BE2C (cell line): ENCODE results near the gene POLR1A.

Source experiments
- DNase-seq: peaks from one replicate; pipeline ENCODE4 v3.0.0-alpha.2; 2020
- H3K27me3 ChIP-seq: fragments of 250-450 bp; sonication (Bioruptor Pico); 2 replicates; pipeline ENCODE4 v1.5.1; 2020; ENCODE audit warnings: mild to moderate bottlenecking
- H3K36me3 ChIP-seq: fragments of 250-450 bp; sonication (Bioruptor Pico); 2 replicates; pipeline ENCODE4 v1.5.1; 2020; ENCODE audit warnings: mild to moderate bottlenecking
- H3K4me1 ChIP-seq: fragments of 250-450 bp; sonication (Bioruptor Pico); 2 replicates; pipeline ENCODE4 v1.5.1; 2020
- H3K4me3 ChIP-seq: 2 replicates; pipeline ENCODE4 v1.5.1; 2011; ENCODE audit warnings: low read depth, low read length
- H3K9me3 ChIP-seq: fragments of 250-450 bp; sonication (Bioruptor Pico); 2 replicates; pipeline ENCODE4 v1.5.1; 2020
- TF ChIP-seq, protein P1 (sequence below): IDR thresholded peaks from 2 replicates; pipeline ENCODE4 v1.5.1; 2012; ENCODE audit warnings: mild to moderate bottlenecking, low read depth, low read length

The POLR1A gene

DNA sequence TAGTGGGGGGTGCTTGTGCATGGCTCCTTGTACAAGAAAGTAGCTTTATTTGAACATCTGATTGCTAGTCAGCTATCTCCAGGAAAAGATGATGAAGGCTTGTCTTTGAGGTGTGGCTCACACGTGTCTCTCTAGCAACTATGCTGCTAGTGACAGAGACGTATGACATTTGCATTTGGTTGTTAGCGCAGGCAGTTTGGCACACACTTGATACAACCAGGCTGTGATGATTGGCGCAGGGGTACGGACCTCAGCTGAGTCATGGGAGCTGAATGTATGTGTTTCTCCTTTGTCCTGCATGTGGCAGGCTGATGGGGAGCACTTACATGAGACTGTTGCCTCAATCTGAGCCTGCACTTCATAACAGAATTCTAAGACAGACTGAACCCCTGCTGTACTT, 30.0 kb upstream of the POLR1A start:
- Histone ChIP-seq H3K9me3 (no peaks in the 10 kb centered on the region), H3K4me3 (no peak overlapping the region), H3K27me3 (no peaks in the 10 kb centered on the region), H3K4me1 (no peaks in the 10 kb centered on the region), H3K36me3 (peaks cover 74% of the 10 kb centered on the region)
- TF ChIP-seq, protein P1, sequence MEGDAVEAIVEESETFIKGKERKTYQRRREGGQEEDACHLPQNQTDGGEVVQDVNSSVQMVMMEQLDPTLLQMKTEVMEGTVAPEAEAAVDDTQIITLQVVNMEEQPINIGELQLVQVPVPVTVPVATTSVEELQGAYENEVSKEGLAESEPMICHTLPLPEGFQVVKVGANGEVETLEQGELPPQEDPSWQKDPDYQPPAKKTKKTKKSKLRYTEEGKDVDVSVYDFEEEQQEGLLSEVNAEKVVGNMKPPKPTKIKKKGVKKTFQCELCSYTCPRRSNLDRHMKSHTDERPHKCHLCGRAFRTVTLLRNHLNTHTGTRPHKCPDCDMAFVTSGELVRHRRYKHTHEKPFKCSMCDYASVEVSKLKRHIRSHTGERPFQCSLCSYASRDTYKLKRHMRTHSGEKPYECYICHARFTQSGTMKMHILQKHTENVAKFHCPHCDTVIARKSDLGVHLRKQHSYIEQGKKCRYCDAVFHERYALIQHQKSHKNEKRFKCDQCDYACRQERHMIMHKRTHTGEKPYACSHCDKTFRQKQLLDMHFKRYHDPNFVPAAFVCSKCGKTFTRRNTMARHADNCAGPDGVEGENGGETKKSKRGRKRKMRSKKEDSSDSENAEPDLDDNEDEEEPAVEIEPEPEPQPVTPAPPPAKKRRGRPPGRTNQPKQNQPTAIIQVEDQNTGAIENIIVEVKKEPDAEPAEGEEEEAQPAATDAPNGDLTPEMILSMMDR, result no peak
- no peak for DNase-seq

DNA sequence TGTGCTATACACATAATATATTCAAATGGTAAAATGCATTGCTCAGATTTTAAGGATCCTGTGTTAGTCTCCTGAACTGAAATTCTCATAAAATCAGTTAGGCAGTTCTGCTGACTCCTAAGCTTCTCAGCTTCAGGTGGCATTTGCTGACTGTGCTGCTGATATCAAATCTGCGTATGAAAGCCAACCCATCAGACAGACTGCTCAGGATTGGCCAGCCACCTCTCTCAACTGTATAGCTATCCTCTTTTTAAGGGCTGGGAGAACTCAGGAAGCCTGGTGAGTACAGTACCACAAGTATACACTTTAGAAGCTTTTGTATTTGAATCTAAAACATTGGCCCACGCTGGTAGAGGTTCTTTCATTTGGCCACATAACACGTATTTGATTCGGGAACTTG, 29.0 kb upstream of the POLR1A start:
- no peak for DNase-seq
- Histone ChIP-seq H3K9me3 (no peaks in the 10 kb centered on the region), H3K27me3 (no peaks in the 10 kb centered on the region), H3K4me1 (no peaks in the 10 kb centered on the region), H3K36me3 (peaks cover 74% of the 10 kb centered on the region), H3K4me3 (no peak overlapping the region)
- TF ChIP-seq, protein P1, result no peak

DNA sequence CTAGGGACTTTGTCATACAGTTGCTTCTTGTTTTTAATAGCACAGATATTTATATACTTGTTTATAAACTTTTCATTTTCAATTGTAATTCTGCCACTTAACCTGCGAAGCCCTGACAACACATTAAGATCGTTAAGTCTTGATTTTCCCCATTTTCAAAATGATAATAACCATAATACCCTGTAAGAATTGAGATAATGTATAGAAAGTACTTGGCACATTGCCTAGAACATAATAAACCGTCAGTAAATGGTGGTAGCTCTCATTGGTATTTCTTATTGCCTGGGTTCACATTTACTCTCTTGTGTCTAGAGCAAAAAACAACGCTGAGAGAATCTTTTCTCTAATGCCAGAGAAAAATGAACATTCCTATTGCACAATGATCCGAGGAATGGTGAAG, 19.0 kb upstream of the POLR1A start:
- TF ChIP-seq, protein P1, result no peak
- peaks cover 62% of the 10 kb centered on the region for H3K36me3 ChIP-seq
- H3K27me3 ChIP-seq, result no peaks in the 10 kb centered on the region
- no peak for DNase-seq
- H3K4me1 ChIP-seq, result no peaks in the 10 kb centered on the region
- no peak overlapping the region for H3K4me3 ChIP-seq
- no peaks in the 10 kb centered on the region for H3K9me3 ChIP-seq

DNA sequence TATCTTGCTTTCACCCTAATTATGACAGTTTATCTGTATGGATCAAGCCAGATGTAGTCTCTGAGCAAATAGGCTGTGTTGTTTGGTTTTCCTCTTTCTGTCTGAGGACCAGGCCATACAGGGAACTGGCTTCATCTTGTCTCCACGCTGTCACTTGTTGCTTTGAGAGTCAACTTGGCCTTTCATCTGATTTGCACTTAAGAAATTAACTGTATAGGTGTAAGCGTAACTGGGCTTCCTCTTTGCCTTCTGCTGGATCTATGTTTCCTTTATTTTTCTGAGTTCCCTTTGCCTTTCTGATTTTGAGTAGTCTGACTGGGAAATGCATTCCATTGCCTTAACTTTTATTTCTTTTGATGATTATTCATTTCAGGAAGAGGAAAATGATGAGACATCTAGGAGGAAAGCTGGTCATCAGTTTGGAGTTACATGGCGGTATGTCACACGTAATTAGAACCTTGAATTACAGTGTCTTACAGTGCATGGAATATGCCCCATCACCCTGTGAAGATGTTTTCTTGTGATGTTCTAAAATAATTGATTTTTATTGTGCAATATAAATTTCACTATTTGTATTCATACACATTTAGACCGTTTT, 17.7 kb upstream of the POLR1A start:
- Histone ChIP-seq H3K4me1 (no peaks in the 10 kb centered on the region), H3K4me3 (no peak overlapping the region), H3K9me3 (no peaks in the 10 kb centered on the region), H3K27me3 (no peaks in the 10 kb centered on the region), H3K36me3 (peaks cover 67% of the 10 kb centered on the region)
- DNase-seq, result no peak
- TF ChIP-seq, protein P1, result no peak

DNA sequence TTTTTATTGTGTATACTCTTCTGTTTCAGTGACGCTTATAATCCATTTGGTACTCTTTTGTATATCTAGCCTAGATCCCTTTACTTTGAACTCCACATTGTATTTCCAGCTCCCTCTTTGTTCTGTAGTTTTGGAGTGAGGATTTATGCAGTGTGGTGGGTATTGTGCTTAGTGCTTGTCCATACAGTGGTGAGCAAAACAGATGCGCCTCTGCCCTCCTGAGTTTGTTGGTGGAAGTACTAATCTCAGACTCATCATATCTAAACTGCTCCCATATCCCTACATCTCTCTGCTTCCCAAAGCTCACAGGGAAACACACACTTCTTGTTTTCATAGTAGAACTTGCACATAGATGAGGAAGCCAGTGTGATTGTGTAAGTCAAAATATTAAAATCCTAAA, 12.4 kb upstream of the POLR1A start:
- no peak overlapping the region for H3K4me3 ChIP-seq
- DNase-seq, result no peak
- peaks cover 51% of the 10 kb centered on the region for H3K36me3 ChIP-seq
- TF ChIP-seq, protein P1, result no peak
- no peaks in the 10 kb centered on the region for H3K27me3 ChIP-seq
- H3K4me1 ChIP-seq, result no peaks in the 10 kb centered on the region
- no peaks in the 10 kb centered on the region for H3K9me3 ChIP-seq

DNA sequence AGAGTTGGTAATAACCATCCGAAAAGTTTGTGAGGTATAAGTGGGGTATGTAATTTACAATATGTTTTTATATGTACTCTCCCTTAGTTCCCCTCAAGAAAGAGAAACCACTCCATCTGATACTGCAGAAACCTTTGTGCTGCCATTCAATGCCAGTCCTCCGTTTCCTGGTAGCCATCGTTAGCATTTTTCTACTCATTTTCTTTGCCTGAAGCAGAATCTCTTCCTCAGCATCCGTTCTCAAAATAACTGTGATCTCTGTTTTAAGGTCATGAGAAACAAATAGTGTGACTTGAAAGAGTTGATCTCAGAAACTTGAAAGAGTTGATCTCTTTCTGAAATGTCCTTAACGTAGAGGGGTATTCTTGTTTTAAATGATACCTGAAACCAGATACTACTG, 1.3 kb upstream of the POLR1A start:
- Histone ChIP-seq H3K36me3 (peaks cover 14% of the 10 kb centered on the region), H3K9me3 (no peaks in the 10 kb centered on the region), H3K27me3 (no peaks in the 10 kb centered on the region), H3K4me3 (peak overlapping the region; percentile 94), H3K4me1 (no peaks in the 10 kb centered on the region)
- DNase-seq, result no peak
- TF ChIP-seq, protein P1, result no peak
